Muscle layer of colon (tissue), 2 donors: ENCODE data around the gene NT5DC3.

Source experiments
- H3K27ac ChIP-seq: one replicate; pipeline ENCODE4 v1.7.0; 2013; ENCODE audit warnings: low read depth, mild to moderate bottlenecking, low read length, moderate library complexity
- H3K27me3 ChIP-seq, 2 donors: one replicate each; pipeline ENCODE4 v1.7.0; 2013; ENCODE audit warnings: low read length in 2 of 2, mild to moderate bottlenecking in 2 of 2; ENCODE audit not compliant: insufficient read depth in 2 of 2, control insufficient read depth in 1 of 2
- H3K36me3 ChIP-seq: one replicate; pipeline ENCODE4 v1.7.0; 2013; ENCODE audit warnings: mild to moderate bottlenecking, low read length; ENCODE audit not compliant: insufficient read depth
- H3K4me1 ChIP-seq: one replicate; pipeline ENCODE4 v1.7.0; 2013; ENCODE audit warnings: mild to moderate bottlenecking, low read length; ENCODE audit not compliant: insufficient read depth
- H3K4me3 ChIP-seq, 2 donors: one replicate each; pipeline ENCODE4 v1.7.0; 2013; ENCODE audit warnings: low read length in 2 of 2, low read depth in 1 of 2, mild to moderate bottlenecking in 1 of 2, moderate library complexity in 1 of 2
- H3K9ac ChIP-seq: one replicate; pipeline ENCODE4 v1.7.0; 2013; ENCODE audit warnings: low read length
- H3K9me3 ChIP-seq: one replicate; pipeline ENCODE4 v1.7.0; 2013; ENCODE audit warnings: mild to moderate bottlenecking, low read length
- donor health status: abdominal sarcoma.
- donor health status: Adenocarcinoma of cecum.

Gene NT5DC3

DNA sequence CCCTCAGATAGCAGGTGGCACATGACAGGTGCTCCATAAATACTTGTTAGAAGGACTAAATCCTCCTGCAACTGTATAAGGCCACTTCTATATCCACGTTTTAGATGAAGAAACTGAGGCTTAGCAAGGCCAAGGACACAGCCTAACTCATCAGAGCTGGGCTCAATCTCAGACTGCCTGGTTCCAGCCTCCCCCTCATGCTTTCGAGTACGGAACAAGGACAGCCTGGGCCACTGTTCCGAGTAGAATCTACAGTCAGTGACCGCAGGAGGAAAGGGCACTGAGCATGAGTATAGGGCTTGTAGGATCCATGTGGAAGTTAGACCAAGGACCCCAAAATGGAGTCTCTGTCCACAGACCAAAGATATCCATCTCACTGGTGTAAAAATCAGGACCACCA is 84.6 kb downstream of the NT5DC3 start:
- H3K36me3 ChIP-seq, result peaks cover 22% of the 10 kb centered on the region
- H3K4me3 ChIP-seq, result no peak overlapping the region
- H3K9me3 ChIP-seq, result no peaks in the 10 kb centered on the region
- no peaks in the 10 kb centered on the region for H3K4me1 ChIP-seq
- H3K9ac ChIP-seq, result no peak overlapping the region
- H3K27ac ChIP-seq, result no peak overlapping the region
- H3K27me3 ChIP-seq, result no peaks in the 10 kb centered on the region

DNA sequence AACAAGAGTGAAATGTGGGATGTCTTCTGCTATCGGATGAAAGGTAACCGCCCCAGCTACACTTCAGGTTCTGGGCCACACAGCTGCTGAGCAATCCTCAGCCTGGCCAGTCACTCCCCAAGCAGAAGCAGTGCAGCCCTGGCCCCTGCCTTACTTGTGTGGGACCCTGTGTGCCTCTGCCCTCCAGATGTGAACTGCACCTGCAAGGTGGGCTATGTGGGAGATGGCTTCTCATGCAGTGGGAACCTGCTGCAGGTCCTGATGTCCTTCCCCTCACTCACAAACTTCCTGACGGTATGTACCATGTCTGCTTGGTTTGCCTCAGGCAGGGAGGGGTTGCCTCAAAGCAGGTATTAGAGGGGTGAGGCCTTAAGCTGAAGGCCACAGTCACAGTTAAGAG is 85.6 kb downstream of the NT5DC3 start:
- Histone ChIP-seq H3K9ac (no peak overlapping the region), H3K9me3 (no peaks in the 10 kb centered on the region), H3K27ac (no peak overlapping the region), H3K27me3 (no peaks in the 10 kb centered on the region), H3K4me3 (no peak overlapping the region), H3K36me3 (peaks cover 14% of the 10 kb centered on the region), H3K4me1 (no peaks in the 10 kb centered on the region)

DNA sequence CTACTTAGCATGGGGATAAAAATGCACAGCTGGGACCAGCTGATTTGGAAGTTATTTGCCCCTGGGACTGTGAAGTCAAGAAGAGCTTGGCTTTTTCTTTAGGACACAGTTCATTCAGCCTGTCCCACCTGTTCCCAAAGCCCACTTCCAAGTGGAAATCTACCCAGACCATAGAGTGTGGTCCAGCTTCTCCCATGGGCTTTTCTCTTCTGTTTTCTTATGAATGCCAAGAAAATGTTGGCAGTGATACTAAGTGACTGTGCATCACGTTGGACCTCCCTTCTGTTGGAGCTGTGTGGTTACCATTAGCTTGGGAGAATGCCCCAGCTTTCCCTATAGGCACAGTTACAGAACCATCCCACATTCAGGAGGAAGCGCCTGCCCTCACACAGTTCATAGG is 89.4 kb downstream of the NT5DC3 start:
- Histone ChIP-seq H3K4me3 (no peak overlapping the region), H3K36me3 (peaks cover 7% of the 10 kb centered on the region), H3K9me3 (no peaks in the 10 kb centered on the region), H3K9ac (no peak overlapping the region), H3K27ac (no peak overlapping the region), H3K4me1 (no peaks in the 10 kb centered on the region), H3K27me3 (no peaks in the 10 kb centered on the region)

DNA sequence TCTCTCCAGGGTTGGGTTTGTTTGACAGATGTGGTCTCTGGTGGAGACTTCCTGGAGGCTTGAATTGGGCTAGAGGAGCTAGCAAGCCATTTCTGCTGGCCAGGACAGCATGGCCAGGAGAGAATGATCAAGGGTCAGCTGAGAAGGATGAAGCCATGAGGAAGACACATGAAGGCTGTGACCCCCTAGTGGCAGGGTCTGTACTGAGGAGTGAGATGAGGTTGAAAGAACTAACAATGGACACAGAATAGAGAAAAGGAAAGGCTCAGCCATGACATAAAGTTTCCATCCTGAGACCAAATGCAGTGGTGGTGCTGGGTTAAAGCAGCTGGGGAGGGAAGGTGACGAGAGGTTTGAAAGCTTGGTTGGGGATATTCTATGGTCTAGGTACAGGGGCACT is 89.9 kb downstream of the NT5DC3 start:
- Histone ChIP-seq H3K9me3 (no peaks in the 10 kb centered on the region), H3K4me1 (no peaks in the 10 kb centered on the region), H3K27ac (no peak overlapping the region), H3K9ac (no peak overlapping the region), H3K4me3 (no peak overlapping the region), H3K36me3 (peaks cover 5% of the 10 kb centered on the region), H3K27me3 (no peaks in the 10 kb centered on the region)

- no peak overlapping the region for H3K9ac ChIP-seq
- no peak overlapping the region for H3K4me3 ChIP-seq
- no peak overlapping the region for H3K27ac ChIP-seq
- H3K36me3 ChIP-seq, result peaks cover 13% of the 10 kb centered on the region
- H3K9me3 ChIP-seq, result no peaks in the 10 kb centered on the region
- H3K27me3 ChIP-seq, result no peaks in the 10 kb centered on the region
- H3K4me1 ChIP-seq, result no peaks in the 10 kb centered on the region
Measured at GRCh38 chr12:103748875-103749274, 92.2 kb downstream of the NT5DC3 start.

- no peak overlapping the region for H3K9ac ChIP-seq
Measured at GRCh38 chr12:103748002-103748401, 93.0 kb downstream of the NT5DC3 start.

GRCh38 chr12:103745962-103746361 is 95.1 kb downstream of the NT5DC3 start:
- H3K9ac ChIP-seq, result no peak overlapping the region
- peaks cover 9% of the 10 kb centered on the region for H3K36me3 ChIP-seq
- H3K9me3 ChIP-seq, result no peaks in the 10 kb centered on the region
- H3K27ac ChIP-seq, result no peak overlapping the region
- no peak overlapping the region for H3K4me3 ChIP-seq
- H3K4me1 ChIP-seq, result peaks cover 5% of the 10 kb centered on the region
- no peaks in the 10 kb centered on the region for H3K27me3 ChIP-seq

More at GRCh38 chr12:103748002-103748401, 93.0 kb downstream of the NT5DC3 start:
- Histone ChIP-seq H3K27ac (no peak overlapping the region), H3K27me3 (no peaks in the 10 kb centered on the region), H3K4me3 (no peak overlapping the region), H3K9me3 (no peaks in the 10 kb centered on the region), H3K36me3 (peaks cover 10% of the 10 kb centered on the region), H3K4me1 (no peaks in the 10 kb centered on the region)

DNA sequence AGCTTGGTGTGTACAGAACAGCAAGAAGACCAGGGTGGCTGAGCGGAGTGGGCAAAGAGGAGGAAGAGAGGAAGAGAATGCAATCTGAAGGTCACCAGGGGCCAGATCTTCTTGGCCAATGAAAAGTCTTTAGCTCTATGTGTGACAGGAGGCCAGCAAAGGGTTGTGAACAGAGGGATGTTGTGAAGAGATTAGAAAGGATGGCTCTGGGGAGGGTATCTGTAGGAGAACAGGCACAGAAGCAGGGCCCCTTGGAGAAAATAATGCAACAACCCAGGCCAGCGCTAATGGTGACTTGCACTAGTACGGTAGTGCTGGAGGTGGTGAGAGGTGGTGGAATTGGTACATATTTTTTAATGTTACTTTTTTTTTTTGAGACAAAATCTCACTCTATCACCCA is 97.2 kb downstream of the NT5DC3 start:
- Histone ChIP-seq H3K4me1 (peaks cover 5% of the 10 kb centered on the region), H3K4me3 (no peak overlapping the region), H3K27ac (no peak overlapping the region), H3K9ac (no peak overlapping the region), H3K27me3 (no peaks in the 10 kb centered on the region), H3K9me3 (no peaks in the 10 kb centered on the region), H3K36me3 (peaks cover 9% of the 10 kb centered on the region)

GRCh38 chr12:103742349-103742932 is 98.6 kb downstream of the NT5DC3 start:
- Histone ChIP-seq H3K27me3 (no peaks in the 10 kb centered on the region), H3K4me3 (no peak overlapping the region), H3K36me3 (peaks cover 9% of the 10 kb centered on the region), H3K9ac (no peak overlapping the region), H3K4me1 (peaks cover 5% of the 10 kb centered on the region), H3K27ac (no peak overlapping the region), H3K9me3 (no peaks in the 10 kb centered on the region)

- H3K4me1 ChIP-seq, result peaks cover 5% of the 10 kb centered on the region
- H3K4me3 ChIP-seq, result no peak overlapping the region
- no peaks in the 10 kb centered on the region for H3K9me3 ChIP-seq
- no peaks in the 10 kb centered on the region for H3K27me3 ChIP-seq
- H3K27ac ChIP-seq, result no peak overlapping the region
- H3K36me3 ChIP-seq, result no peaks in the 10 kb centered on the region
- no peak overlapping the region for H3K9ac ChIP-seq
Measured at GRCh38 chr12:103737881-103738280, 103.2 kb downstream of the NT5DC3 start.

- Histone ChIP-seq H3K36me3 (no peaks in the 10 kb centered on the region), H3K4me1 (no peaks in the 10 kb centered on the region), H3K27ac (no peak overlapping the region), H3K9me3 (no peaks in the 10 kb centered on the region), H3K9ac (no peak overlapping the region), H3K4me3 (no peak overlapping the region), H3K27me3 (no peaks in the 10 kb centered on the region)
Measured at GRCh38 chr12:103736572-103736971, 104.5 kb downstream of the NT5DC3 start.

DNA sequence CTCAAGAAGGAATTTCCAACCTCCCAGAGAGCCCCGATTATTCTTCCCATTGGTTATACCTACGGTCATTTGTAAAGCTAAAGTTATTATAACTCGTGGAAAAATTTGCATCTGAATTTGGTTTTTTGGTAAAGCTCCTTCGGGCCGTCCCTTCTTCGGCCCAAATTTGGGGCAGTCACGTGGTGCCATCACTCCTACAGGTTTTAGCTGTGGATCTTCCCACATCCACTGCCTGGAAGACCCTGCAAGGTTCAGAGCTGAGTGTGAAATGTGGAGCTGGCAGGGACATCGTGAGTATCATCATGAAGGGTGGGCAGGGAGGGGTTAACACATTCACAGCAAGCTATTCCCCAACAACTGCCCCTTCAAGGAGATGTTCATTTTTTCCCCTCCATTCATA is 105.7 kb downstream of the NT5DC3 start:
- Histone ChIP-seq H3K9me3 (no peaks in the 10 kb centered on the region), H3K36me3 (no peaks in the 10 kb centered on the region), H3K4me1 (no peaks in the 10 kb centered on the region), H3K27ac (no peak overlapping the region), H3K9ac (no peak overlapping the region), H3K4me3 (no peak overlapping the region), H3K27me3 (no peaks in the 10 kb centered on the region)
